ENCODE measurements around the gene CNGB1.
"Not testable (repeated sequence)": the region's sequence is repeated elsewhere in the genome, so short reads cannot be mapped to it uniquely, and the experiment has no call there.

CNGB1 gene

GRCh38 chr16:57938484-57938883 lies 32.4 kb downstream of the CNGB1 start:
- no peak for DNase-seq (ENCODE audit: low read depth in 2 of 3, low spot score in 2 of 3)

DNA sequence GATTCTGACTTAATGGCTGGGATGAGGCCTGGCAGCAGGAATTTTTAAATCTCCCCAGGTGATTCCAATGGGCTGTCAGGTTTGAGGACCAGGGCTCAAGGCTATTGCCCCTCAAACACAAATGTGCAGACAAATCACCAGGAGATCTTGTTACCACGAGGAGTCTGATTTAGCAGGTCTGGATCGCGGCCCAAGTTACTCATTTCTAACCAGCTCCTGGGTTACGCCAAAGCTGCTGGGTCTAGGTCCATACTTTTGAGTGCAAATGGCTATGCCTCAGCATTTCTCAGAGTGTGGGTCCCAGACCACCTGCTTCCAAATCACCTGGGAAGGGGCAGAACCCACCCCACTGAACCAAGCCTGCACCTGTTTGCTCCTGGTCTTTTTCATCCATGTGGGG lies 33.1 kb downstream of the CNGB1 start:
- no peak for DNase-seq (ENCODE audit: low read depth in 2 of 3, low spot score in 2 of 3)

DNA sequence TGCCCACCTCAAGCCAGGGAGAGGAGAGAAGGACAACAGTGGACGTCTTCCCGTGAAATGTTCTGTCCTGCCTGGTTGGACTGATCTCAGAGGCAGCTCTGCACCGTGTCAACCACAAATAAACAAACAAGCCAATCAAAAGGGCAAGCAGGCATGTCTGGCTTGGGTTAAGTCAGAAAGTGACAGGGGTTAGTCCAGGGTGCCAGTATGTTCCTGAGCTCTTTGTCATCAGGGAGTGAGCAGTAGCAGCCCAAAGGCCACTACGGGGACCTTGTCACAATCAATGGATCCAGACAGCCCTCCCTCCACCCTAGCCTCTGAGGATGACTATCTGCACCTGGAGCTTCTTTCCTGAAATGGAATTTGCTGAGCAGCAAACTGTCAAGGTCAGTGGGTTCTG lies 35.0 kb downstream of the CNGB1 start:
- no peak for DNase-seq (ENCODE audit: low read depth in 2 of 3, low spot score in 2 of 3)

DNA sequence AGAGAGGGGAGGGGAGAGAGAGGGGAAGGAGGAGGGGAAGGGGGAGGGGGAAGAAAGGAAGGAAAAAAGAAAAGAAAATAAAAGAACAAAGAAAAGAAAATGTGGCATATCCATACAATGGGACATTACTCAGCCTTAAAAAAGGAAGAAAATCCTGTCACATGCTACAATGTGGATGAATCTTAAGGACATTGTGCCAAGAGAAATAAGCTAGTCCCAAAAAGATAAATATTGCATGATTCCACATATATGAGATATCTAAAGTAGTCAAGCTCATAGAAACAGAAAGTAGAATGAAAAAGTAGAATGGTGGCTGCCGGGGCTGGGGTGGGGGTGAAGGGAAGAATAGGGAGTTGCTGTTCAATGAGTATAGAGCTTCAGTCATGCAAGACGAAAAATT lies 40.4 kb downstream of the CNGB1 start:
- no peak for DNase-seq (ENCODE audit: low read depth in 2 of 3, low spot score in 2 of 3)

DNA sequence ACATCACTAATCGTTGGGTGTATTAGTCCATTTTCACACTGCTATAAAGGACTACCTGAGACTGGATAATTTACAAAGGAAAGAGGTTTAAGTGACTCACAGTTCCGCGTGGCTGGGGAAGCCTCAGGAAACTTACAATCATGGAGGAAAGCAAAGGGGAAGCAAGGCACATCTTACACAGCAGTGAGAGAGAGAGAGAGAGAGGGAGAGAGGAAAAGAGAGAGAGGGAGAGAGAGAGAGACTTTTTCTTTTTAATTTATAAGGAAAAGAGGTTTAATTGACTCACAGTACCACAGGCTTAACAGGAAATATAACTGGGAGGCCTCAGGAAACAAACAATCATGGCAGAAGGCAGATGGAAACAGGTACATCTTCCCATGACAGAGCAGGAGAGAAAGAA lies 41.7 kb downstream of the CNGB1 start:
- no peak for DNase-seq (ENCODE audit: low read depth in 2 of 3, low spot score in 2 of 3)

GRCh38 chr16:57926041-57926440 lies 44.9 kb downstream of the CNGB1 start:
- DNase-seq (ENCODE audit: low read depth in 2 of 3, low spot score in 2 of 3): no peak

DNA sequence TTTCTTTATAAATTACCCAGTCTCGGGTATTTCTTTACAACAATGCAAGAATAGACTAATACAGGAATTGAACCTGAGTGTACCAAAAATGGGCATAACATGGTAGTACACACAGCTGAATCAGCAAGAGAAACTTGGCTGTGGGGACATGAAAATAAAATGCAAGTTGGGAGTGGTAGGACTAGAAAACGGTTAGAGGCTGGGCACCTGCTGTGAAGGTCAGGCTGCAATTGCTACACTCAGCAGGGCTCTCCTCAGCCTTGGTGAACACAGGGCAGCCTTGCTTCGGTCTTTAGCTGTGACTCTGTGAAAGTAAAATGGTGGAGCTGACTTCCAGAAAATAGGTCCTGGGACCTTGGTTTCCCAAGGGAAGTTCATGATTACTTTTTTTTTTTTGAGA lies 45.6 kb downstream of the CNGB1 start:
- no peak for DNase-seq (ENCODE audit: low read depth in 2 of 3, low spot score in 2 of 3)

GRCh38 chr16:57924514-57924913 lies 46.4 kb downstream of the CNGB1 start:
- DNase-seq (ENCODE audit: low read depth in 2 of 3, low spot score in 2 of 3): no peak

DNA sequence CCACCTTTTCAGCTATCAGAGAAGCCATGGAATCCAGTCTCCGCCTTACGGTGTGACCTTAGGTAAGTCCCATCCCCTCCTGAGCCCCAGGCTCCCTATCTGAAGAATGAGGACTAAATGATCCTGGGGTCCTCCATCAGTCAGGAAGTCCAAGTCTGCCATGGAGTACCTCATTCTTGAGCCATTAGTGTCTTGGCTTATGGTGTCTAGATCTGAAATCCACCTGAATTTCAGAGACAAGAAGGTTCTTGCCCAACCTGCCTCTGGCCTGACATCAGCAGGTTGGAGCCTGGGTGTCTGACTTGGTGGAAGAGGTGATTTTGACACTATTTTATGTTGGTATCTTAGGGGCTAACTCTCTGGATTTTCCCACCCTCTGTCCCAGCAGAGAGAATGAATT lies 47.1 kb downstream of the CNGB1 start:
- DNase-seq (ENCODE audit: low read depth in 2 of 3, low spot score in 2 of 3): no peak

DNA sequence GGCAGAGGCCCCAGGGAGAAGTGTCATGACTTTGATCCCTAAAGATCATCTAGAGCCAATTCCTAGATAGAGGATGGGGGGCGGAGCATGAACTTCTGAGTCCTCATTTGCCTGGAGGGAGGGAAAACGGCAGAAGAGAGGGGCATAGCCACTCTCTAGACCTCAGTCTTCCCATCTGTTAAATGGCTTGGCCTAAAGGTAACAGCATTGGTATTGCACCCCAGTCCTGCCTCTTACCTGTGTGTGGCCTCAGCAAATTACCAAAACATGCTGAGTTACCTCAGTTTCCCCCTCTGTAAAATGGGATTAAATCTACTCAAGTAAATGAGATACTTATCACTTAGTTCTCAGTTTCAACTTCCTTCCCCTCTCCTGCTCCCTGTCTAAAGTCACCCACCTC lies 47.5 kb downstream of the CNGB1 start:
- DNase-seq (ENCODE audit: low read depth in 2 of 3, low spot score in 2 of 3): no peak

DNA sequence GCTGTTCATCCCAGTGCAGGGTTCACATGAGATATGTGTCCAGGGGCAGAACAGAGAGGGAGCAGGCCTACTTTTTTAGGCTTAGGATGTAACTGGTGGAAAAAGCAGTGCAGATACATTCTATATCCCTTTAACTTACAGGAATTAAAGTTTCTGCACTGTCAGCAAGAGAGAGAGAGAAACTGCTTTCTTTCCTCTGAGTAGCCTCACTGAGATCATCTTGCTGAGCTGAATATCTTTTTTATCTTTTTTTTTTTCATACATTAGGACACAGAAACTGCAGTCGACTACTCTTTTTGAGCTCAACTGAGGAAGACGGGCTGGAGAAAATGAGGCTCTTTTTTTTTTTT lies 50.1 kb downstream of the CNGB1 start:
- no peak for DNase-seq (ENCODE audit: low read depth in 2 of 3, low spot score in 2 of 3)

- DNase-seq (ENCODE audit: low read depth in 2 of 3, low spot score in 2 of 3): no peak
Observed at GRCh38 chr16:57920215-57920879, 50.6 kb downstream of the CNGB1 start.

DNA sequence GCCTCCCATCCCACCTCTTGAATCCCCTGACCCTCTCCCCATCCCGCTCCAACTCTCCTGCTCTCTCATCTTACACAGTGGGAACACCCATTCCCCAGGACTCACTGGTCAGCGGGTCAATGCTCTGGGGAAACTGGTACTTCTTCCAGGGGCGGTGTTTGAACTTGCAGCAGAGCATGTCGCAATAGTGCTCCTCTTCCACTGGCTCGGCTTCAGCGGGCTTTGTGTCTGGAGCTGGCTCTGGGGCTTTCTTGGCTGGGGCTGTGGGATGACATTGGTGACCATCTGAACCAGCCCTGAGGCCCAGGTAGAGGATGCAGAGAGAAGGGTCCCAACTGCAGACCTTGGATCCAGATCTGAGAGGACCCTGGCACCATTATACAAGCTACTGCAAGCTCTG lies 51.9 kb downstream of the CNGB1 start:
- no peak for DNase-seq (ENCODE audit: low read depth in 2 of 3, low spot score in 2 of 3)

DNA sequence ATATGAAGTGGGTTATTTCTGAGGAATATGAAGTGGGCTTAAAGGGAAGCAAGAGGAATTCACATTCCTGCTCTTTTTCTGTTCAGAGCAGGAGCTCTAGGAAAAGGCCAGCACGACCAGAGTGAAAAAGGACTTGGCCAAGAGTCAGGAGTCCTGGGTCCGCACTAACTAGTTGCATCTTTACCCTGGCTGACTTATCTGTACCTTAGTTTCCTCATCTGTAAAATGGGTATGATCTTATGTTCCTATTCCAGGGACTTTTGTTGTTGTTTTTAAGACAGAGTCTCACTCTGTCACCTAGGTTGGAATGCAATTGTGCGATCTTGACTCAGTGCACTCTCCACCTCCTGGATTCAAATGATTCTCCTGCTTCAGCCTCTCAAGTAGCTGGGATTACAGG lies 52.5 kb downstream of the CNGB1 start:
- no peak for DNase-seq (ENCODE audit: low read depth in 2 of 3, low spot score in 2 of 3)

DNA sequence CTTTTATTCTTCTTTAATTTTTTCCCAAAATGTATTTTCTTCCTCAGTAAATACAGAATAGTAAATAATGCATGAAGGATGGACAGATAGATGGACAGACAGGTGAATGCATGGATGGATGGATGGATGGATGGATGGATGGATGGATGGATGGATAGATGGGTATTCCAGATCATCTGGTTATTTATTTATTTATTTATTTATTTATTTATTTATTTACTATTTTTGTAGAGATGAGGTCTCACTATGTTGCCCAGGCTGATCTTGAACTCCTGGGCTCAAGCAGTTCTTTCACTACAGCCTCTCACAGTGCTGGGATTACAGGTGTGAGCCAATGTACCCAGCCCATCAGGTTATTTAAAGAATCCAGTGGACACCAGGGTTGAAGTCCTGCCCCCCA lies 53.0 kb downstream of the CNGB1 start:
- DNase-seq (ENCODE audit: low read depth in 2 of 3, low spot score in 2 of 3): not testable (repeated sequence)

GRCh38 chr16:57917489-57917888 lies 53.4 kb downstream of the CNGB1 start:
- not testable (repeated sequence) for DNase-seq (ENCODE audit: low read depth in 2 of 3, low spot score in 2 of 3)

DNA sequence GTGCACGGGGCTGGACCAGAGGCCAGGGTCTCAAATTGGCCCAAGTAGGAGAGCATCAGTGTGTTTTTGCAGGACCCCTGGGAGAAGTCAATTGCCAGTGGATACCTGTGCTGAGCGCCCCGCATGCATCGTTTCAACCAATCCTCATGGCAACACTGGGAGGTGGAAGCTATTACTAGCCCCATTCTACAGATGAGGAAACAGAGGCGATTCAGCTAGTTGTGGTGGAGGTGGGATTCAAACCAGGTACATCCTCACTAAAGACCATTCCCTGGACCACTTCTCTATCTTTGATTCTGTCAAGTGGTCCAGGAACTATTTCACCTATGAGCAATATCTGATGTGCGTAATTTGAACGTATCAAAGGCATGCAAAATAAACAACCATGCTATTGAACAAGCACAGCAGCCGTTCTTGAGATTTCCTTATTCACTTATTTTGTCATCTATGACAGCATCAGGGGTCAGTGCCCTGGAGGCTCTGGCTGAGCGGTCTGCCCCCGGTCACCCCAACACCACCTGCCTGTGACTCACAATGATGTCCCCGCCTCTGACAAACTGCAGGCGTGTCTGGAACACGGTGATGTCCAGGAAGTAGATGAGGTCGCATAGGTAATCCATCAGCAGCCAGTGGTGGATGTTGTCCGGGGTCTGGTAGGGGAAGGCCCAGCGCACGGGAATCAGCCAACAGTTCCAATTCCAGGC lies 54.0 kb downstream of the CNGB1 start:
- DNase-seq (ENCODE audit: low read depth in 2 of 3, low spot score in 2 of 3): no peak

DNA sequence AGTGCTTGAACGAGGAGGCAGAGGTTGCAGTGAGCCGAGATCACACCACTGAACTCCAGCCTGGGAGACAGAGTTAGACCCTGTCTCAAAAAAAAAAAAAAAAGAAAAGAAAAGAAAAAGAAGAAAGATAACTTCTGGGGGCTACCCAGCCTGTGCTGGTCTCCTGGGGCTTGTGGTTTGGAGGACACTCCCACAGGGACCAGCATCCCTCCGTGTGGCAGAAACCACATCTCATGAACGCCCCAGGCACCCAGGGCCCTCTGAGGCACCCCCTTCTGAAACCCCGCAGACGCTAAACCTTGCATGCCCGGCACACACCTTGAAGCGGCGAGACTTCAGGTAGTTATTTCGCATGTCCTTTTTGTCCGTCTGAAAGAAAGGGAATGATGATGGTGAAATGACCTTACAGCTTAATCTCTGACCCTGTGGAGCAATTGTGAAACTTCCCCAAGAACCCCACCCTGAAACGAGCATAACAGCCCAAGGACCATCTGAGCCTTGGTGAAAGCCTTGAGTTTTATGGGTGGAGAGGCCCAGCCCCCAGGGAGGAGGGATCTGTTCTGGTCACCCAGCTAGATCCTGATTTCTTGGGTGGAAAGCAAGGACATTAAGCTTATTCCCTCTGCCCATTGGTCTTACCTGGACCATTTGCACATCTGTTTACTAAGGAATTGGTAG lies 55.0 kb downstream of the CNGB1 start:
- DNase-seq (ENCODE audit: low read depth in 2 of 3, low spot score in 2 of 3): no peak

GRCh38 chr16:57915267-57915666 lies 55.7 kb downstream of the CNGB1 start:
- DNase-seq (ENCODE audit: low read depth in 2 of 3, low spot score in 2 of 3): no peak

DNA sequence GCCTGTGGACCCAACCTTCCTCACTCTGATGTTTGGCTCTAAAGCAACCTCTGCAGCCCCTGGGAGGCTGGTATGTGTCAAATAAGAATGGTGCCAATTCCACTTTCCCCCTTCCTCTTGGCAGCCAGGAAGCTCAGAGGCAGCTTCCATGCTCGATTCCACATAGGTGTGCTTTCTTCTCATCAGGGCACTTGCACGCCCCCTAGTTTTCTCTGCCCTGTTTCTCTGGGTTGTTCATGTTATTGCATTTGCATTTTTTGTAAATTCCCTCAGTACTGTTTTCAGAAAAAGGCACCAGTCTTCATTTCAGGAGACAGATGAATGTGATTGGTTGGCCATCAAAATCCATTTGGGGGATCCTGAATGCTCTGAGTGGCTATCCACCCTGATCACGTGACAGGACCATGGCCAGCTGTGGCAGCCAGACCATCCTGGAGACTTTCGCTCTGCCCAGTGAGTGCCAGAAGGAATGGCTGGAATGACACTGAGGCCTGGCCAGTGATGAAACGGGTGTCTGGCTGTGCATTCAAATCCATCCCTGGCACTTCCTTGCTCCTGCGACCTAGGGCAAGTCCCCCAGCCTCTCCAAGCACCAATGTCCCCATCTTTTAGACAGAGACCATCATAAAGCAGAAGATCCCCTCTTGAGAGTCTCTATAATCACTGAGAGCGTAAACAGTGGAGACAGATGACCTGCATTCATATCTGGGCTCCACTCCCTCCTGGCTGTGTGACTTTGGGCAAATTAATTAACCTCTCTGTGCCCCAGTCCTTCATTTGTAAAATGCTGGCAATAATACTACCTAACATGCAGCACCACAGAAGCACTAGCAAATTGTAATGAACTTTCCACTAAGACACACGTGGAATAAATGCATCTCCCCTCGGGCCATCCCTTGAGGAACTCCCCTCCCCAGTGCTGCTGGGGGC lies 56.4 kb downstream of the CNGB1 start:
- DNase-seq (ENCODE audit: low read depth in 2 of 3, low spot score in 2 of 3): no peak

DNA sequence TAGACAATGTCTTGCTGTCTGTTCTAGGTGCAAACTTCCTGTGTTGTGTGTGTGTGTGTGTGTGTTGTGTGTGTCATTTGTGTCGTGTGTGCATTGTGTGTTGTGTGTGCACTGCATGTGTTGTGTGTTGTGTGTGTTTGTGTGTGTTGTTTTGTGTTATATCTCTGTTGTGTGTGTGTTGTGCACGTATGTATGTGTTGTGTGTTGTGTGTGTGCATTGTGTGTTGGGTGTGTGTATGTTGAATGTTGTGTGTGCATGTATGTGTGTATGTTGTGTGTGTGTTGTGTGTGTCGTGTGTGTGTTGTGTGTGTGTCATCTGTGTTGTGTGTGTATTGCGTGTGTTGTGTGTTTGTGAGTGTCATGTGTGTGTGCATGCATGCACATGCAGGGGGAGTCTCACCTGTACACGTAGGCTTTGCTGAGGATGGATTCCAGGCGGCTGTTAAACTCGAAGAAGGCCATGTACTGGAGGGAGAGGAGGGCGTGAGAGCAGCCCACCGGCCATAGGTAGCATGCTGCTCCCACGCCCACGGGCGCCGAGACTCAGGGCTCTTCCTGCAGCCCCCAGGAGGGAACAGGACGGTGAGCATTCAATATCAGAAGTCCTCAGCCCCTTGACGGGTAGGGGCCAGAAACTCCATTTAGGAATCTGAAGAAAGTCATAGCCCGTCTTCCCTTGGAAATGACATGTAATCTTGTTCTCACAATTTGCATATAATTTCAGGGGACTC lies 58.2 kb downstream of the CNGB1 start:
- no peak for DNase-seq (ENCODE audit: low read depth in 2 of 3, low spot score in 2 of 3)
